NK-92 (cell line): ENCODE data around the gene GFER.
"Not testable (repeated sequence)": the region's sequence is repeated elsewhere in the genome, so short reads cannot be mapped to it uniquely, and the experiment has no call there.

ENCODE experiments used
- DNase-seq: peaks from one replicate; lab custom pipeline; 2025; ENCODE audit not compliant: unreplicated experiment; lab: John Stamatoyannopoulos, UW

The GFER gene

DNA sequence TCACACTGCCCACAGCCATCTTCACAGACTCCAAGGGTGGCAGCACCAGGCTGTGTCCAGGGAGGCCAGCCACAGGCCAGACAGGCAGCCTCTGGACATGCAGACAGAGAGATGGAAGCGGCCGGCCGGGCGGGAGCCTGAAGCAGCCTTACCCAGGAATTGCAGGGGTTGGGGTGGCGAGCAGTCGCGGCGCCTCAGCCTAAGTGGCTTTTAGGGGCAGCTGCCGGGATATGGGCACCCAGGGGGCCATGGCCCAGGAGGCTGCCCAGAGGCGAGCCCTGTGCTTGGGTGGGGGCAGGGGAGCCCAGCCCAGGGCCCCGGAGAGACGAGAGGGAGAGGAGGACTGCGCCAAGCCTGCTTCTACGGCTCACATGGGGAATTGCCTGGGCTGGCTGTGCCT, 41.3 kb downstream of the GFER start:
- DNase-seq: no peak

DNA sequence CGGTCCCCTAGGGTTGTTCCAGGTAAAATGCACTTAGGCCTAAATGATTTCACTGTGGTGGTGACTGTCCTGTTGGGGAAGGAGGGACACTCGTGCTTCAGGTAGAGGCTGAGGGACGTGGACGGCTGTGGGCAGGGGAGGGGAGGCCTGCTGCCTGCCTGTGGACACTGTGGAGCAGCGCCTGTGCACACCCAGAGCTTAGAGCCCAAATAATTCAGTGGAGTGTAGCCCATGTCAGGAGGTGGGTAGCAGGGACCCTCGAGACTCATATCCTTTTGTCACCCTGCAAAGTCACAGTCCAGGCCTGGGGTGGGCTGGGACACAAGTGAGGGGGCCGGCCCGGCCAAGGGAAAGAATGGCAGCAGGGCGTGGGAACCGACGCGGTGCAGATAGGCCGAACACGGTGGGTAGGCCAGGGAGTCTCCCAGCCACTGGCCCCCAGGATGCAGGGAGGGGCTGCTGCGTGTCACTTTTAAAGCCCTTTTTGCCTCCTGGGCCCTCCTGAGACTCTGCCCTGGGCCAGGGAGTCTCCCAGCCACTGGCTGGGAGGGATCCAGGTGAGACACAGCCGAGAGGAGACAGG, 42.0 kb downstream of the GFER start:
- no peak for DNase-seq

DNA sequence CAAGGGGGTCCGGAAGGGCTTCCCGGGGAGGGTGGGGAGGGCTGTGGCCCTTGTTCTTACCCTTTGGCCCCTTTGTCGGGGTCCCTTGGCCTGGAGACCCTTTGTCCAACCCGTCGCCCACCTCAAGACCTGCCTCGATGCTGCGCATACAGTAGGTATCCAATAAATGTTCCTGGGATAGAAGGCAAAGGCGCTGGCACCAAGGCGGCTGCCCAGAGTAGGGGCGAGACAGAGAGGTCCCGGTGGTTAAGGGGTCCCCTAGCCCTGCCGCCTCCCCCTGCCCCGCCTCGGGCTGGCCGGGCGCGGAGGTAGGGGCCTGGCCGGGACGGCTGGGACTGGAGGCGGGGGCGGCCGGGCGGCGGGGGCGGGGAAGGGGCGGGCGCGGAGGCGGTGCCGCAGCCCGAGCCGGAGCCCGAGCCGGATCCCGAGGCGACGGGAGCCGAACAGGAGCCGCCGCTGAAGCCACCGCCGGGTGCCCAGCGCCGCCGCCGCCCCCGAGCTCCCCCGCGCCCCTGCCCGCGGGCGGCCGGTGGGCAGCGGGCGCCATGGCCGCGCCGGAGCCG, 42.5 kb downstream of the GFER start, which contains the start of gene NHERF2:
Gene NHERF2, plus strand, starts transcription at position 442 of the 563 bp plus-strand sequence. Its CDS starts 104 bp downstream, at position 546.
- no peak for DNase-seq

DNA sequence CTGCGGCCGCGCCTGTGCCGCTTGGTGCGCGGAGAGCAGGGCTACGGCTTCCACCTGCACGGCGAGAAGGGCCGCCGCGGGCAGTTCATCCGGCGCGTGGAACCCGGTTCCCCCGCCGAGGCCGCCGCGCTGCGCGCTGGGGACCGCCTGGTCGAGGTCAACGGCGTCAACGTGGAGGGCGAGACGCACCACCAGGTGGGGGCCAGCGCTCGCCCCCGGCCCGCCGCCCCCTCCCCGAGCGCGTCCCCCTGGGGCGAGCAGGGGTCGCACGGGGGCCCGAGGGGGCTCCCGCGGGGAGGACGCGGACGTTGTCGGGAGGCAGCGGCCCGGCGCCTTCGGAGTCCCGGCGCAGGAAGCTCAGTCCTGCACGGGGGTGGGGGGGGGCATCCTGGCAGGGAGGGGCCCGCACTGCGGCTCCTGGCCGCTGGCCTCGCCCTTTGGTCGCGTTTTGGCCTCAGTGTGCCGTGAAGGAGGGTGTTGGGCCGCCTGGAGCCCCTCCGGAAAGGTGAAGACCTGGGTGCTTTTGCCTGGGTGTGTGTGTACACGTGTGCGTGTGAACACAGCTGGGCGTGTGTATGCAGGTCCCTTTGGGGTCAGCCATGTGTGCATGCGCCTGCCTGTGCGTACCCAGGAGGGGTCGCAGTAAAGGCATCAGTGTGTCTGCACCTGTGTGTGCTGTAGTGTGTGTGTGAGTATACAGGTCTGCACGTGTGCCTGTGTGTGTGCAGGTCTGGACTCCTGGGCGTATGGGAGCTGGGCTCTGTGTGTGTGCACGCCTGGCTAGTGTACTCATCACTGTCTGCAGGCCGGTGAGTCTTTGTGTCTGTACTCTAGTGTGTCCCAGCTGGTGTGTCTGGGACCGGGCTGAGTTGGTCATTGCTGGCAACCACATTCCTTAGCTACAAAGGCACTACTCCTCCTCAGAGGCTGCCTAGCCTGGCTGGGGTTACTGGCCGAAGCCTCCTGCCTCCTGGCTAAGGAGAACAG, 43.3 kb downstream of the GFER start:
- DNase-seq: no peak

DNA sequence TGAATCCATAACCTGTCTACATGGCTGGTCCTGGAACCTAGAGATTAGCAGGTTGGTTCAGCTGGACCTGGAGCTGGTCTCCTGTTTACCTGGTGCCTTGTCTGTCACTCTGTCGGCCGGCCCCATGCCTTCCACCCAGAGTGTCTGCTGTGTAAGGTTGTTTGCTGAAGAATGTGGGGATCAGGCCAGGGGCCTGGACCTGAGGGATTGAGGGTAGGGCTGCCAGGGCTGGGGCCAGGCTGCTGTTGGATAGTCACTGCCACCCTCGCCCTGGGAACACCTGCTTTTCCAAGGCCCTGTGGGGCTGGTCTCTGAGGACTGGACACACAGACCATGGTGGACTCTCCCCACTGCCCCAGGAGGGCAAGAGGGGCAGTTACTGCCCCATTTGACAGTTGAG, 44.2 kb downstream of the GFER start:
- no peak for DNase-seq

DNA sequence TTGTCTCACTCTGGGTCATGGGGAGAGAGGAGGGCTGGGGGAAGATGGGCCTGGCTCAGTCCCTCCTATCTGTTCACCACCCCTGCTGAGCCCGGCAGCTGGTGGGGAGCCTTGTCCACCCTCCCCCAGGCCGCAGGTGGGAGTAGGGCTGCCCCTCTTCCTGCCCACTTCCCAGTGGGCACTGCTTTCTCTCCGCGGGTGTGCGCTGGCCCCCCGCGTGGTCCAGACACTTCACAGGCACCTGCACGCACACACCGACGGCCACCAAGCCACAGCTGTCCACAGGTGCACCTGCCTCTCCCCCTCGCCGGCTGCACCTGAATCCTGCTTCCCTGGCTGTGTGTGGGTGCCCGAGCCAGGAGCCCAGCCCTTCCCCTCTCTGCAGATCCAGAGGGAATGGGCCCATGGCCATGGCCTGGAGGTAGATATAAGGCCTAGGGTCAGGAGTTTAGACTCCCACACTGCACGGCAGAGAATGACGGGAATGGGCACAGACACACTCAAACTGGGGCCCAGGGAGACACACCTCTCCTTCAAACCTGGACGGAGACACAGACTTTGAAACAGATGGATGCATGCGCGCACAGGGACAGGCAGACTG, 44.7 kb downstream of the GFER start:
- no peak for DNase-seq

DNA sequence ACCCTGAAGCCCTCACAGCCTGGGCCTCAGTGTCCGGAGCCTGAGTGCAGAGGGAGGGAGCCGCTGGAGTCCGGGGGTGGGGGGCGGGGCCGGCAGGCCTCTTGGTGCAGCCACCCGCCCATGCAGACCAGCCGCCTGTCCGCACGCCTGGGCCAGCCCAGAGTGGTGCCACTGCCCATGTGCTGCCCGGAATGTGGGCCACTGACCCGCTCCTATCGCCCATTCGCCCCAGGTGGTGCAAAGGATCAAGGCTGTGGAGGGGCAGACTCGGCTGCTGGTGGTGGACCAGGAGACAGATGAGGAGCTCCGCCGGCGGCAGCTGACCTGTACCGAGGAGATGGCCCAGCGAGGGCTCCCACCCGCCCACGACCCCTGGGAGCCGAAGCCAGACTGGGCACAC, 45.4 kb downstream of the GFER start:
- no peak for DNase-seq

DNA sequence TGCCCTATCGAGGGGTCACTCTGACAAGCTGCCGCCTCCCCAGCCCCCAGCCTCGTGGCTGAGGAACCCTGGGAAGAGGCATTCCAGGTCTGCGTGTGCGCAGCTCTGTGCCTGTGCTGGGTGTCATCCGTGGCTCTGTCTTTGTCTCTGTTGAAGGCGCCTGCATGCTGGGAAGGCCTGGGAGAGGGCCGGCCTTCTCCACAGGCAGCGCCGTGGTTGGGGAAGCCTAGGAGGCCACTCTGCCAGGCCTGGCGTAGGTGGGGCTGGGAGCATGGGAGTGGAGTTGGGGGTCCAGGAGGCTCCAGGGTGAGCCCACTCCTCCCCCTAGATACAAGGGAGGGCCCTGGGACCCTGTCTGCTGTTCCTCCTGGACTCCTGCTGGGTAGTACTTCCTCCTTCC, 46.0 kb downstream of the GFER start:
- no peak for DNase-seq

DNA sequence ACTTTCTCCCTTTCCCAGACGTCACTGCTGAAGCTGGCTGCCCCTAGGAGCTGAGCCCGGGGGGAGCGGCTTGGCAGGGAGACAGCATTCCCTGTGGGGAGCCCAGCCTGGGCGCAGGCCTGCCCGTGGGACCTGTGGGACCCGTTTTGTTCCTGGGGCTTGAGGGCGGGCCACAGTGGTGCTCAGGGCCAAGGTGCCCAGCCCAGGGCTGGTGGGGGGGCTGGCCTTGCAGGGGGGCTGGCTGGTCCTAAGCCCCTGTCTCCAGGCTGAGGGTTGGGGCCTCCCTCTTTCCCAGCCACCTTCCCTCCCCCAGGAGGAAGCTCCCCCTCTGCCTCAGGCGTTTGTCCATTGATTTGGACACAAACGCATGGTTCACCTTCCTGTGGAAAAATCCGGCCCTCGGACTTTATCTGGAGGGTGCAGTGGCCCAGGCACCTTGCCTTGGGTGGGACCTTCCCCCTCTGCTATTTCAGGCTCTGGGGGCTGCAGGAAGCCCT, 47.1 kb downstream of the GFER start:
- DNase-seq: no peak

DNA sequence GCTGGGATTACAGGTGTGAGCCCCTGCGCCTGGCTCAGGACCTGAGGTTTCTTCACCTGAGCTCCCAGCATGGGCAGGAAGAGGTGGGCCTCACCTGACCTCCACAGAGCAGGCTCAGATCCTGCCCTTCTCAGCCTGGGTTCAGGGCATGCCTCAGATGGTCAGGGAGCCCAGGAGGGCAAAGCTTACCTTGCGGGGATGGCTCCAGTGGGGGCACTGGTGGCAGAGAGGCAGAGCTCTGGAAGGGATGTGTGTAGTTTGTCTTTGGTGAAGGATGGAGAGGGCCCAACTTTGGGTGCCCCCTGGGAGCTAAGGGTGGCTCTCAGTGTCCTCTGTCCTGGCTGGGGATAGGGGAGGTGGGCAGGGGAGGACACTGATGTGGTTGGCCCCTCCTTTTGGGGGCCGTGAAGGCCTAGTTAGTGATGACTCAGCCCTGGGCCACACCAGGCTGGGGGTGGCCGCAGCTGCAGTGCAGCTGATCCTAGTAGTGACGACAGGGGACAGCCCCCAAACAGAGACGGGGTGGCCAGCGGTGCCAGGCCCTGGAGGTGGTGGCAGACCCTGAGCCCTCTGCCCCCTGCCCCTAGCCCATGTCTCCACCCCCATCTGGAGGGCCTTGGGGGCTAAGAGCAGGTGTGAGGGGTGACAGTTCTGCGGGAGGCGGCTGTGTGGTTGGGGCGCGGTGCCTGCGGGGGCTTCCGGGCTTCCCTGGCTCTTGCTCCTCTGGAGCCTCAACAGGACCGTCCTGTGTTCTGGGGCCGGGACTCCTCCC, 48.5 kb downstream of the GFER start:
- no peak for DNase-seq

DNA sequence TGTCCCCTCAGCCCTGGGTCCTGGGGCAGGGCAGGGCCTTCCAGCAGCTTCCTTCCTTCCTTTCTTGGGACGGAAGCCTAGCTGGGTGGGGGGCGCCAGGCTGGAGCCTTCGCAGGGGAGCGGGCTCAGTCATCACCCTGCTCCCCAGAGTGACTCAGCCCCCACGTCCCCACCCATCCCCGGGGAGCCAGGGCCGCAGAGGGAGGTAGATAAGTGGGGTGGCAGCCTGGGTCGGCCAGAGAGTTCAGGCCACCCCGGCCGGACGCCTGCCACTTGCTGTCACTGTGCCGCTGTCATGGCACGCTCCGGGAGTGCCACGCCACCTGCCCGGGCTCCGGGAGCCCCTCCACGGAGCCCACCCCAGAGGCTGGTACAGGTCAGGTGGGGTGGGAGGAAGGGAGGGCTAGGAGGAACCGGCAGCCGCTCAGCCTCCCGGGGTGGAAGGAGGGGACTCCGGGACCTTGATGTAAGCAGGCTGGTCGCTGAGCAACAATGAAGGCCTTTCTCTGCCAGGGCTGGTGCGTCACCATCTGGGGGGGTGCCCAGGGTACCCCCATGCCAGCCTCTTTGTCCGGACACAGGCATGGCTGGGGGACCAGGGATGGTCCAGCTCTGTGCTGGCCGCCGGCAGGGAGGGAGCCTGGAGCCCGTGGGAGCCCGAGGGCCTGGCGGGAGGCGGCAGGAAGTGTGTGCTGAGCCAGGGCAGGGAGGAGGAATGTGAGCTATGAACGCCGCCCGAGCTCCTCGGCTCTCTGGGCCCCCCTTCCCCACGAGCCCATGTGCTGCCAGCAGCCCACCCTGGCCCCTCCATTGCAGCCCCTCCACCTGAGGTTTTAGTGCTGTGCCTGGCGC, 49.3 kb downstream of the GFER start:
- DNase-seq: no peak

DNA sequence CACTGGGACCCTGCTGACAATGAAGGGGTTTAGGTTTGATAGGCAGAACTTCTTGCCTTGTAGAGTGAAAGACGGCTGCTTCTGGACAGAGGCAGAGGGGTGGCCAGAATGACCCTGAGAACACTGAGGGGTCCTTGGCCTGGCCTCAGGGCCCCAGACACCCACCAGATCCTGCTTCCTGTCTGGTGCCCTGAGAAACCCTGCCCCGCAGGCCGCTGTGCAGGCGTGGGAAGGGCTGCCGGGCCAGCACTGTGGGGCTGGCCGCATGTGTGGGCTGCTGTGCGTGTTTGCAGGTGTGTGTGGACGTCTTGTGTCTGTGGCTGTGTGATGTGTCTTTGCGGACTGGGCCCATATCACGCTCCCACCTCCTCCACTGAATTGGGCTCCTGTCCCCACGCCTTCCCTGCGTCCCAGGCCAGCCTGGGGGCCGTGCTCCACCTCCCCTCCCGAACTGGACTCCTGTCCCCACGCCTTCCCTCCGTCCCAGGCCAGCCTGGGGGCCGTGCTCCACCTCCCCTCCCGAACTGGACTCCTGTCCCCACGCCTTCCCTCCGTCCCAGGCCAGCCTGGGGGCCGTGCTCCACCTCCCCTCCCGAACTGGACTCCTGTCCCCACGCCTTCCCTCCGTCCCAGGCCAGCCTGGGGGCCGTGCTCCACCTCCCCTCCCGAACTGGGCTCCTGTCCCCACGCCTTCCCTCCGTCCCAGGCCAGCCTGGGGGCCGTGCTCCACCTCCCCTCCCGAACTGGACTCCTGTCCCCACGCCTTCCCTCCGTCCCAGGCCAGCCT, 50.1 kb downstream of the GFER start:
- DNase-seq: not testable (repeated sequence)

DNA sequence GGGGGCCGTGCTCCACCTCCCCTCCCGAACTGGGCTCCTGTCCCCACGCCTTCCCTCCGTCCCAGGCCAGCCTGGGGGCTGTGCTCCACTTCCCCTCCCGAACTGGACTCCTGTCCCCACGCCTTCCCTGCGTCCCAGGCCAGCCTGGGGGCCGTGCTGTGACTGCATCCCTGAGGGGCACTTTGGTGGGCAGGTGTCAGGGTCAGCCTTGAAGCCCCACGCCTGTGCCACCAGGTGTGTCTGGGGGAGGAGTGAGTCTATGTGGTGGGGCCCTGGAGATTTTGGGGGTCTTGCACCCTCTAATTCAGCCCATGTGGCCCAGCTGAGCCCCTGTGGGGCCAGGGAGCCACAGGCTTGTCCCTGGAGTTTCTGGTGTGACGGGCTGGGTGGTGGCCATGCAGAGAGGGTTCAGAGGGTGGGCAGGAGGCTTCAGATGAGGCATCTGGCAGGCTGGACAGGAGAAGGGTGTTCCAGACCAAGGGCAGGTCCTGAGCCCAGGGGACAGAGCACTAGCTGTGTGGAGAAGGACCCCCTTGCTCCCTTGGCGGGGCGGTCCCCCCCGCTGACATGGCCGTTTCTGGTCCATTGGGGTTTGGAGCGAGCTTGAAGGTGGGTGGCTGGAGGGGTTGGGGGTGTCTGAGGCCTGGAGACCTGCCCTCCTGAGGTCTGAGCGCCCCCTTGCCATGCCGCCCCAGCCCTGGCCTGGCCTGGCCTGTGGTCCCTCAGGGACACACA, 50.9 kb downstream of the GFER start:
- no peak for DNase-seq

DNA sequence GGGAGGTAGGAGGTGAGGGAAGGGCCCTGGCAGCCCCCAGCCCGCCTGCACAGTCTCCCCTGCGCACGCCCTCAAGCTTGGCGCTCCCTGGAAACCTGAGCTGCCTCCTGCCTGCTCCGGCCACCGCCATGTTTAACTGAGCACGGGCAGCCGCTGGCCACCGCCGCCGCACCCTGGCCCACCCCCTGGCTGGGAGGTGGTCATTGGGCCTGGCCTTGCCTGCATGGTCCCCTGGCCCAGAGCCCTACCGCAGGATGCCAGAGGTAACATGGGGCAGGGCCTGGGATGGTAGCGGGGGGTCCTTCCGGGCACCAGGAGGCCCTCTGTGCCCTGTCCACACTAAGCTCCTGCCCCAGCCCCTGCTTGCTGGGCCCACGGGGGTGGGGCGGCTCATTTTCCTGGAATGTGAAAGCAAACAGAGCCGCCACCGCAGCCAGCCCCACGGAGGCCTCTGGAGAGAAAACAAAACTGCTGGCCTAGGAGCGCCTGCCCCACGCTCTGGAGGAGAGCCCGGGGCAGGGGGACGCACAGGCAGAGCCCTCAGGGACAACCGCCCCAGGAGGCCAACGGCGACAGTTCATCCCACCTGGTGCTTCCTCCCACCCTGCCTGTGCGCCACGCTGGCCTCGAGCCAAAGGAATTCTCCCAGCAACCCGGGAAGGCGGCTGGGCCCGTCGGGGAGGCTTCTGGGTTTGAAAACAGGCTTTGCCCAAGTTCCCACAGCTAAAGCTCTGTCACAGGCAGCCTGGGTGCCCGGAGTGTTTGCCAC, 51.6 kb downstream of the GFER start:
- no peak for DNase-seq

DNA sequence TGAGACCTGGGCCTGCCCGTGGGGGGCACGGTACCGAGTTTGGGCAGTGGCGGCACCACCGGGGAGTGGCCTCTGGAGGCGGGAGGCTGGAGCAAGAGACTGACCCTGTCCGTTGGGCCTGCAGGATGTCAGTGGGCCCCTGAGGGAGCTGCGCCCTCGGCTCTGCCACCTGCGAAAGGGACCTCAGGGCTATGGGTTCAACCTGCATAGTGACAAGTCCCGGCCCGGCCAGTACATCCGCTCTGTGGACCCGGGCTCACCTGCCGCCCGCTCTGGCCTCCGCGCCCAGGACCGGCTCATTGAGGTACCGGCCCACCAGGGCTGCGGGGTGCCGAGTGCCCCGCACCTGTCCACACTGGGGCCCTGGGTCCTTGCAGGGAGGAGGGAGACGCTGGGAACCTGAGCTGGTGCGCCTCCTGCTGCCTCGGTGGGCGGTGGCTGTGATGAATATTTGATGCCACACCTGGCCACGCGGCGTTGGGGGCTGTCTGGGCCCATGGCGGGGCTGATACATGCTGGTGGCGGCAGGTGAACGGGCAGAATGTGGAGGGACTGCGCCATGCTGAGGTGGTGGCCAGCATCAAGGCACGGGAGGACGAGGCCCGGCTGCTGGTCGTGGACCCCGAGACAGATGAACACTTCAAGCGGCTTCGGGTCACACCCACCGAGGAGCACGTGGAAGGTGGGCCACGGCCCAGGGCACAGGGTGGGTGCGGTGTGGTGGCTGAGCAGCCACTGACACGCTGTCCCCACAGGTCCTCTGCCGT, 52.4 kb downstream of the GFER start:
- no peak for DNase-seq

DNA sequence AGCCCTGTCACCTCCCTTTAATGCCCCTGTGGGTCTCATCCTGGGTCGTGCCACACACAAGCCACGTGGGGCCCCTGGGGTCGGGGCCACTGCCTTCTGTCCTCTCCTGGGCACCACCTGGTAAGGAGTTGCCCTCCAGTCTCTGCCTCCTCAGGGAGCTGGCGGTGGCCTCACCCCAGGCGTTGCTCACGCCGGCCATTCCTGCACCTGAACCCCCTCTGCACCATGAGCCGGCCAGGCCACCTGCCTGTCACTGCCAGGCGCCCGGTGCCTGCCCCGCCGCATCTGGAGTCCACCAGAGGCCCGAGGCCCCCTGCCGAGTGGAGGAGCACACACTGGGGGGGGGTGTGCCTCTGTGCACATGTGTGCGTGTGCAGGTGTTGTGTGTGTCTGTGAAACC, 53.1 kb downstream of the GFER start:
- DNase-seq: no peak
